NT2/D1 (cell line): Measurements from ENCODE around the gene PTPRK.

Experiments
- DNase-seq: peaks from one replicate; pipeline ENCODE4 v3.0.0-alpha.2; 2011; ENCODE audit warnings: low read depth, low spot score
- H3K27me3 ChIP-seq: 2 replicates; pipeline ENCODE4 v1.6.0; 2011; ENCODE audit warnings: mild to moderate bottlenecking; ENCODE audit not compliant: insufficient read length, insufficient read depth
- H3K36me3 ChIP-seq: 2 replicates; pipeline ENCODE4 v1.6.1; 2011; ENCODE audit warnings: mild to moderate bottlenecking, low read length, mixed read lengths; ENCODE audit not compliant: insufficient read depth, insufficient read length
- H3K4me1 ChIP-seq: 2 replicates; pipeline ENCODE4 v1.5.1; 2011; ENCODE audit not compliant: insufficient read depth, insufficient read length
- H3K4me3 ChIP-seq: 2 replicates; pipeline ENCODE4 v1.5.1; 2011; ENCODE audit warnings: low read depth; ENCODE audit not compliant: insufficient read length
- H3K9ac ChIP-seq: 2 replicates; pipeline ENCODE4 v1.6.0; 2011; ENCODE audit warnings: low read depth; ENCODE audit not compliant: insufficient read length
- H3K9me3 ChIP-seq: 2 replicates; pipeline ENCODE4 v1.5.1; 2011; ENCODE audit warnings: mild to moderate bottlenecking, low read length; ENCODE audit not compliant: insufficient read depth
- SUZ12 ChIP-seq: IDR thresholded peaks from 2 replicates; pipeline ENCODE4 v1.6.1; 2011; ENCODE audit not compliant: insufficient read length, insufficient read depth; ENCODE audit errors: extremely low read depth
- YY1 ChIP-seq: IDR thresholded peaks from 2 replicates; pipeline ENCODE4 v1.6.1; 2011; ENCODE audit not compliant: insufficient read length, insufficient read depth
- ZNF274 ChIP-seq: IDR thresholded peaks from 2 replicates; pipeline ENCODE4 v1.6.1; 2011; ENCODE audit warnings: mild to moderate bottlenecking, low read depth, low read length

Gene PTPRK

DNA sequence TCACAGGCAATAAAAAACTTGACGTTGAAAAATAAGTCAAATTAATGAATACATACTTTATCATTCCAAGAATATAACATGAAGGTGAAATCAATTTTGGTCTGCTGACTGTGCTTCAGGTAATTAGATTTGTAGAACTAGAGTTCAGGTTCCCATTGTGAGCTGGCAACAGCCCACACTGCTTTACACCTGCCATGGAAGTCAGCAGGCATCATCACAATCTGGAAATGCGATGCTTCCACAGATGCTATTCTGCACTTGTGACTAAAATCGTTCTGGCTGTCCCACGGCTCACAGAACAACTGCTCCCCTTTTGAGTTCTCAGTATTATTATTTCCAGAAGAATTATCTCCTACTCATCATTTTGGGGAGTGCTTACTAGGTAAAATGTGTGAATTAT is 556.9 kb downstream of the PTPRK start:
- H3K4me3 ChIP-seq: no peak overlapping the region
- no peak overlapping the region for H3K9ac ChIP-seq
- H3K27me3 ChIP-seq: no peaks in the 10 kb centered on the region
- no peak for DNase-seq
- H3K4me1 ChIP-seq: no peaks in the 10 kb centered on the region
- no peaks in the 10 kb centered on the region for H3K9me3 ChIP-seq
- TF ChIP-seq SUZ12 (no peak), ZNF274 (no peak), YY1 (no peak)
- no peaks in the 10 kb centered on the region for H3K36me3 ChIP-seq

DNA sequence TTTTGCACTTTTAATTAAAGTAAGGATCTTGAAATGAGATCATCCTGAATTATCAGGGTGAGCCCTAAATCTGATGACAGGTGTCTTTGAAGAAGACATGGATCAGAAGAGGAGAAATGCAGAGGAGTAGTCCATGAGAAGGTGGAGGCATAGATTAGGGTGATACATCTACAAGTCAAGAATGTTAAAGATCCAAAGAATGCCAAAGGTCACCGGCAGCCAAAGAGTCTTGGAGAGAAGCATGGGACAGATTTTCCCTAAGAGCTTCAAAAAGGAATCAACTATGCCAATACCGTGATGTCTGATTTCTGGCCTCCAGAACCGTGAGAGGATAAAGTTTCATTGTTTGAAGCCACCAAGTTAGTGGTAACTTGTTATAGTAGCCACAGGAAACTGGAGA is 560.5 kb downstream of the PTPRK start:
- Histone ChIP-seq H3K4me1 (no peaks in the 10 kb centered on the region), H3K9ac (no peak overlapping the region), H3K9me3 (no peaks in the 10 kb centered on the region), H3K27me3 (no peaks in the 10 kb centered on the region), H3K36me3 (no peaks in the 10 kb centered on the region), H3K4me3 (no peak overlapping the region)
- no peak for DNase-seq
- TF ChIP-seq ZNF274: no peak
- TF ChIP-seq YY1: no peak
- TF ChIP-seq SUZ12: no peak

DNA sequence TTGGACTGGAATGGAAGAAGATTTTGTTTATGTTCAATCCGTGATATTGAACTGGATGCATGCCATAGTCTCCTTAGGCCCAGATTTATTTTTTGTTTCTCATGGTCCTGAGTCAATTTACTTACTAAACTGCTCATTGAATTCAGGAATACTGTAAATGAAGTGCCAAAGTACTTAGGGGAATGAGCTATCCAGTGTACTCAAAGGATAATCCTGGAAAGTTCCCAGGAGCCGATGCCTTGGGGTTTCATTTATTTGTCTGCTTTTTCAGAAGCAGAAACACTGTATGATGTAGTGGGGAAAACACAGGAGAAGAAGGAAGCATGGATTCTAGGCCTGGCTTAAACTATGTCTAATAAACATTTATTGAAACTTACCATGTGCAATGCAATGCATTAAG is 563.4 kb downstream of the PTPRK start:
- Histone ChIP-seq H3K4me3 (no peak overlapping the region), H3K36me3 (no peaks in the 10 kb centered on the region), H3K27me3 (no peaks in the 10 kb centered on the region), H3K9me3 (no peaks in the 10 kb centered on the region), H3K4me1 (no peaks in the 10 kb centered on the region), H3K9ac (no peak overlapping the region)
- TF ChIP-seq ZNF274: no peak
- TF ChIP-seq YY1: no peak
- no peak for TF ChIP-seq SUZ12
- no peak for DNase-seq

DNA sequence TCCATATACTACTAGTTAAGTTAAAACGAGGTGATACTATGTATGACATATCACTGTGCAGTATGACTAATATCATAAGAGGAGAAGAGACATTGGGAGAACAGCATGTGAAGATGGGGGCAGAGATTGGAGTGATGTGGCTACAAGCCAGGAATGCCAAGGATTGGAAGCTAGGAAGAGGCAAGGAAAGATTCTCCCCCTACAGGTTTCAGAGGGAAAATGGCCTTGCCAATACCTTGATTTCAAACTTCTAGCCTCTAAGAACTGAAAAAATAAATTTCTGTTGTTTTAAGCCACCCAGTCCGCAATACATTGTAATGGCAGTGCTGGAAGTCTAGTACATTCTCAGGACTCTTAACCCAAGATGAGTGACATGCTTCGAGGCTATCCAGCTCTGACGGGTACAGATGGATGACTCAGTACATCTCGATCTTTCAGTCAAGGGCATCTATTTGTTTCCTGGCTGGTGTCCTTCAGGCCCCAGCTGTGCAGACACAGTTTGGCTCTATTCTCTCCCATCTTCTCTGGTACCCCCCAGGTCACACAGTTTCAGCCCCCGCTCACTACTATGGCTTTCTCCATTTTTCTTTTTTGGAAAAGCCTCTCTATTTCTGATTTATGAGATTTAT is 564.0 kb downstream of the PTPRK start:
- H3K27me3 ChIP-seq: no peaks in the 10 kb centered on the region
- DNase-seq: no peak

DNA sequence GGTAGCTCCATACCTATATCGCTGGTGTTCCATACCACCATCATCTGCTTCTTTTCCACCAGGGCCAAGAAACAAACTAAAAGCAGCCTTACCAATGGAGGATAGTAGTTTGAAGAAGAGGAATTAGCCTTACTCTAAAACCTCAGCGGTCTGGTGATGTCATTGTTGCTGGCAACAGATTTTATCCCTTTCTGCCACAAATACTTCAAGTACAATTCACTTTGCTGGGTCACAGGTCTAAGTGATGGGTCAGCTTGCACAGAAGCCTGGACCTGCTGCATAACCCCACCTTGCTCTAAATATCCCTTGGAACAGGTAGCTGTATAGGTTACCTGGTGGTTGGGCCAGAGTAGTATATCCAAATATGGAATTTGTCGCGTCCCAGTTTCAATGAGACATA is 566.3 kb downstream of the PTPRK start:
- no peaks in the 10 kb centered on the region for H3K27me3 ChIP-seq
- H3K4me1 ChIP-seq: no peaks in the 10 kb centered on the region
- DNase-seq: no peak
- no peaks in the 10 kb centered on the region for H3K36me3 ChIP-seq
- no peak overlapping the region for H3K9ac ChIP-seq
- no peak overlapping the region for H3K4me3 ChIP-seq
- H3K9me3 ChIP-seq: no peaks in the 10 kb centered on the region
- TF ChIP-seq ZNF274 (no peak), YY1 (no peak), SUZ12 (no peak)

More for the DNA sequence above, 564.0 kb downstream of the PTPRK start:
- no peaks in the 10 kb centered on the region for H3K4me1 ChIP-seq
- H3K9ac ChIP-seq: no peak overlapping the region
- H3K9me3 ChIP-seq: no peaks in the 10 kb centered on the region
- no peaks in the 10 kb centered on the region for H3K36me3 ChIP-seq
- TF ChIP-seq SUZ12: no peak
- no peak for TF ChIP-seq YY1
- TF ChIP-seq ZNF274: no peak
- no peak overlapping the region for H3K4me3 ChIP-seq

DNA sequence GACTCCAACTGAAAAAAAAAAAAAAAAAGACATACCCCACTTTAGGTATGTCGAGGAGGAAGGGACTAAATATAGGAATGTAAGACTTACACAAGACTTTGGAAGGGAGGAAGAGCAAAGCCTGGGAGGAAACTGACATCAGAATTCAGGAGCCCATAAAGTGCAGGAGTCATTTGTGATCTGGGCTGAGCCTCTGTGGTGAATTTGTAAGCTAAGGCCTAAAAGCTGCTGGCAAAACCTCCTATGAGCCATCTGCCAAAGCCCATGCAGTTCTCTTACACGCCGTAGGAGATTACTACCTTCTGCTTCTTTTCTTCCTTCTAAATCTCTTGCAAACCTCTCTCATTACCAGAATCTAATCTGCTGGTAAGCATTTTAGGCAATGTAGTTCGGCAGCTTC is 567.6 kb downstream of the PTPRK start:
- Histone ChIP-seq H3K9me3 (no peaks in the 10 kb centered on the region), H3K4me3 (no peak overlapping the region), H3K4me1 (no peaks in the 10 kb centered on the region), H3K27me3 (no peaks in the 10 kb centered on the region), H3K9ac (no peak overlapping the region), H3K36me3 (no peaks in the 10 kb centered on the region)
- no peak for DNase-seq
- no peak for TF ChIP-seq SUZ12
- no peak for TF ChIP-seq YY1
- no peak for TF ChIP-seq ZNF274

DNA sequence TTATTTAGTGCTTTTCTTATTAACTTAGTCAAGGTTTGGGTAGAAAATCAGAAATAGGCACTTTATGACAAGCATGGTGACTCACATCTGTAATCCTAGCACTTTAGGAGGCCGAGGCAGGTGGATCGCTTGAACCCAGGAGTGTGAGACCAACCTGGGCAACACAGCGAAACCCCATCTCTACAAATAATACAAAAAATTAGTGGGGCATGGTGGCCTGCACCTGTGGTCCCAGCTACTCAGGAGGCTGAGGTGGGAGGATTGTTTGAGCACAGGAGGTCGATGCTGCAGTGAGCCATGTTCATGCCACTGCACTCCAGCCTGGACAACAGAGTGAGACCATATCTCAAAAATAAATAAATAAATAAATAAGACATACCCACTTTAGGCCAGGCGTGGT is 568.2 kb downstream of the PTPRK start:
- Histone ChIP-seq H3K9me3 (no peaks in the 10 kb centered on the region), H3K9ac (no peak overlapping the region), H3K4me1 (no peaks in the 10 kb centered on the region), H3K36me3 (no peaks in the 10 kb centered on the region), H3K27me3 (no peaks in the 10 kb centered on the region), H3K4me3 (no peak overlapping the region)
- TF ChIP-seq ZNF274 (no peak), SUZ12 (no peak), YY1 (no peak)
- no peak for DNase-seq
